HG03354 (cell line): ENCODE data around the gene DLST.
"Not testable (repeated sequence)": the region's sequence is repeated elsewhere in the genome, so short reads cannot be mapped to it uniquely, and the experiment has no call there.

Experiments used
- ATAC-seq: cut with Tn5 transposase; IDR thresholded peaks from one replicate; pipeline ENCODE4 v1.9.1; 2021; ENCODE audit warnings: mild to moderate bottlenecking; ENCODE audit not compliant: unreplicated experiment, poor library complexity, severe bottlenecking

The DLST gene

GRCh38 chr14:74913393-74913910, 31.7 kb downstream of the DLST start:
- no peak for ATAC-seq

GRCh38 chr14:74913986-74914573, 32.4 kb downstream of the DLST start:
- no peak for ATAC-seq

GRCh38 chr14:74915426-74915825, 33.7 kb downstream of the DLST start:
- no peak for ATAC-seq

GRCh38 chr14:74915826-74916225, 34.1 kb downstream of the DLST start:
- no peak for ATAC-seq

GRCh38 chr14:74917178-74917543, 35.4 kb downstream of the DLST start:
- ATAC-seq = no peak

- no peak for ATAC-seq
Measured at GRCh38 chr14:74917646-74918081, 35.9 kb downstream of the DLST start.

GRCh38 chr14:74918380-74918779, 36.7 kb downstream of the DLST start:
- no peak for ATAC-seq

GRCh38 chr14:74919421-74920165, 37.9 kb downstream of the DLST start:
- no peak for ATAC-seq

GRCh38 chr14:74920281-74920680, 38.6 kb downstream of the DLST start:
- no peak for ATAC-seq

- no peak for ATAC-seq
Measured at GRCh38 chr14:74921053-74921620, 39.4 kb downstream of the DLST start.

GRCh38 chr14:74921987-74922751, 40.5 kb downstream of the DLST start:
- no peak for ATAC-seq

- peak; percentile 95 for ATAC-seq
Measured at GRCh38 chr14:74922752-74923401, 41.2 kb downstream of the DLST start, which contains the start of gene RPS6KL1. RPS6KL1 (minus strand) TSS chr14:74923260; CDS start chr14:74921541, 1,719 bp downstream.

GRCh38 chr14:74924061-74924460, 42.3 kb downstream of the DLST start:
- ATAC-seq = no peak

GRCh38 chr14:74927225-74927624, 45.5 kb downstream of the DLST start:
- no peak for ATAC-seq

- ATAC-seq = no peak
Measured at GRCh38 chr14:74929242-74929641, 47.5 kb downstream of the DLST start.

- not testable (repeated sequence) for ATAC-seq
Measured at GRCh38 chr14:74931744-74932143, 50.0 kb downstream of the DLST start.

- no peak for ATAC-seq
Measured at GRCh38 chr14:74932401-74932901, 50.7 kb downstream of the DLST start.

GRCh38 chr14:74932936-74933335, 51.2 kb downstream of the DLST start:
- not testable (repeated sequence) for ATAC-seq

GRCh38 chr14:74934041-74934440, 52.3 kb downstream of the DLST start:
- no peak for ATAC-seq
